CD14-positive monocyte (primary cell): ENCODE data around the gene RAPGEF1. TPM values are rescaled to one million over a fixed set of nuclear protein-coding genes. Genes with fewer than 3 reads are reported as not detected.

Experiments
- DNase-seq, 3 donors: peaks; one replicate each; pipeline ENCODE4 v3.0.0-alpha.2; 2011 to 2022
- H2AFZ ChIP-seq: 2 replicates; pipeline ENCODE4 v1.6.0; 2012; ENCODE audit warnings: mild to moderate bottlenecking, low read depth, low read length, inconsistent platforms; ENCODE audit not compliant: insufficient read depth, poor library complexity, severe bottlenecking
- H3K27ac ChIP-seq, 2 donors: 1 replicate in 1 of 2; 2 replicates in 1 of 2; pipeline ENCODE4 v1.5.1; 2012 to 2013; ENCODE audit warnings: low read length in 2 of 2, control low read depth in 1 of 2, inconsistent platforms in 1 of 2, low read depth in 1 of 2, mild to moderate bottlenecking in 1 of 2
- H3K27me3 ChIP-seq, 2 donors: one replicate each; pipeline versions ENCODE4 v1.6.0 to v1.6.1; 2011 to 2013; ENCODE audit warnings: low read length in 2 of 2; ENCODE audit not compliant: control insufficient read depth in 2 of 2, insufficient read depth in 2 of 2
- H3K36me3 ChIP-seq, 2 donors: replicated peaks in 1 of 2; 1 replicate in 1 of 2; 2 replicates in 1 of 2; pipeline versions ENCODE4 v1.5.1 to v1.6.1; 2012 to 2013; ENCODE audit warnings: low read length in 2 of 2, control low read depth in 1 of 2, inconsistent platforms in 1 of 2, mild to moderate bottlenecking in 1 of 2; ENCODE audit not compliant: insufficient read depth in 2 of 2, control insufficient read depth in 1 of 2
- H3K4me1 ChIP-seq, 2 donors: 1 replicate in 1 of 2; 2 replicates in 1 of 2; pipeline versions ENCODE4 v1.5.1 to v1.6.1; 2012 to 2013; ENCODE audit warnings: low read length in 2 of 2, control low read depth in 1 of 2, inconsistent platforms in 1 of 2, mild to moderate bottlenecking in 1 of 2, moderate library complexity in 1 of 2; ENCODE audit not compliant: insufficient read depth in 2 of 2, control insufficient read depth in 1 of 2
- H3K4me2 ChIP-seq: replicated peaks from 2 replicates; pipeline ENCODE3; 2012; ENCODE audit warnings: low read length, moderate library complexity, mild to moderate bottlenecking; ENCODE audit not compliant: poor library complexity, severe bottlenecking; ENCODE audit errors: extremely low read depth
- H3K4me3 ChIP-seq, 3 experiments: fragments of 200-600 bp in 1 of 3; sonication (generic) in 1 of 3; replicated peaks in 1 of 3; 1 replicate in 2 of 3; 2 replicates in 1 of 3; pipeline ENCODE4 v1.5.1; 2011 to 2013; ENCODE audit warnings: low read length in 3 of 3, mild to moderate bottlenecking in 3 of 3, control low read depth in 2 of 3, low read depth in 2 of 3, inconsistent platforms in 1 of 3, moderate library complexity in 1 of 3
- H3K79me2 ChIP-seq: 2 replicates; pipeline ENCODE4 v1.6.0; 2012; ENCODE audit warnings: mild to moderate bottlenecking, control low read depth, inconsistent platforms, low read length, moderate library complexity; ENCODE audit not compliant: insufficient read depth
- H3K9ac ChIP-seq: 2 replicates; pipeline ENCODE4 v1.6.0; 2017; ENCODE audit warnings: low read length, mild to moderate bottlenecking; ENCODE audit not compliant: insufficient read depth, poor library complexity, severe bottlenecking
- H3K9me3 ChIP-seq, 2 donors: replicated peaks in 1 of 2; 1 replicate in 1 of 2; 2 replicates in 1 of 2; pipeline versions ENCODE4 v1.5.1 to v1.6.1; 2012 to 2013; ENCODE audit warnings: low read length in 2 of 2, control low read depth in 1 of 2; ENCODE audit not compliant: control insufficient read depth in 1 of 2, insufficient read depth in 1 of 2
- H4K20me1 ChIP-seq: 2 replicates; pipeline ENCODE4 v1.6.0; 2012; ENCODE audit warnings: mild to moderate bottlenecking, low read length, control low read depth, moderate library complexity; ENCODE audit not compliant: insufficient read depth
- H3K27ac Mint-ChIP-seq, 7 donors: one replicate each; pipeline ENCODE4 v1.8.0; 2020; ENCODE audit warnings: mild to moderate bottlenecking in 7 of 7, mixed read lengths in 7 of 7, moderate library complexity in 6 of 7, inconsistent platforms in 2 of 7
- H3K27me3 Mint-ChIP-seq, 3 donors: one replicate each; pipeline ENCODE4 v1.8.0; 2021 to 2022; ENCODE audit warnings: low read depth in 3 of 3, mild to moderate bottlenecking in 3 of 3, mixed read lengths in 3 of 3, moderate library complexity in 3 of 3, inconsistent platforms in 1 of 3
- H3K36me3 Mint-ChIP-seq, 2 donors: one replicate each; pipeline ENCODE4 v1.8.0; 2020; ENCODE audit warnings: mixed read lengths in 2 of 2, inconsistent platforms in 1 of 2, mild to moderate bottlenecking in 1 of 2
- H3K4me1 Mint-ChIP-seq: one replicate; pipeline ENCODE4 v1.8.0; 2020; ENCODE audit warnings: mild to moderate bottlenecking, mixed read lengths
- H3K4me3 Mint-ChIP-seq, 2 donors: one replicate each; pipeline ENCODE4 v1.8.0; 2020; ENCODE audit warnings: mild to moderate bottlenecking in 2 of 2, mixed read lengths in 2 of 2, moderate library complexity in 1 of 2
- H3K9me3 Mint-ChIP-seq, 7 donors: one replicate each; pipeline ENCODE4 v1.8.0; 2020 to 2022; ENCODE audit warnings: mixed read lengths in 7 of 7, mild to moderate bottlenecking in 6 of 7, moderate library complexity in 6 of 7, inconsistent platforms in 2 of 7
- CTCF ChIP-seq: fragments of 200-600 bp; IDR thresholded peaks from one replicate; pipeline ENCODE4 v1.8.0; 2022; ENCODE audit warnings: antibody characterized with exemption, mild to moderate bottlenecking
- WGBS: methylation state at CpG from one replicate; pipeline ENCODE4 v1.1.5; 2013; ENCODE audit warnings: missing lambda C conversion rate; ENCODE audit not compliant: insufficient coverage; 5-methylcytosine and 5-hydroxymethylcytosine counted together
- intact Hi-C, 2 donors: fragments of 100-400 bp; cut with micrococcal nuclease; formaldehyde crosslinking; loops; one replicate each; pipeline versions ENCODE4 v1.15.0 to v1.15.1; 2023
- polyA plus RNA-seq, 3 donors: library from polyadenylated mRNA; depleted of rRNA in 1 of 3; unstranded in 2 of 3; stranded (reverse) in 1 of 3; fragments of 300-500 nt in 2 of 3; fragments of >200 nt in 1 of 3; fragmentation: Illumina TruSeq in 2 of 3; gene quantifications; 1 replicate in 2 of 3; 2 replicates in 1 of 3; pipeline ENCODE4 v1.2.3, GENCODE V29; 2012 to 2021

RAPGEF1 gene
- polyA plus RNA-seq, 3 donors: 1.7 to 71.7 (median 3.0) TPM

- DNase-seq: no peak
- H3K27ac Mint-ChIP-seq: peak overlapping the region; percentile 88 to 98 (median 93)
- TF ChIP-seq CTCF: no peak
- H4K20me1 ChIP-seq: no peaks in the 10 kb centered on the region
- no peak overlapping the region for H3K4me3 ChIP-seq
- peak overlapping the region; percentile 75 to 100 for H3K27ac ChIP-seq
- peaks cover 97 to 100% of the 10 kb centered on the region in 2 donors for H3K36me3 Mint-ChIP-seq
- H3K79me2 ChIP-seq: no peaks in the 10 kb centered on the region
- peaks cover 61% of the 10 kb centered on the region for H3K4me1 Mint-ChIP-seq
- WGBS: 72% methylated on average over 7 of the region's 9 CpGs
- H3K9me3 Mint-ChIP-seq: peaks cover 3 to 15% (median 11%) of the 10 kb centered on the region in 7 donors
- H3K27me3 Mint-ChIP-seq: peaks cover 0 to 3% (median 0%) of the 10 kb centered on the region in 3 donors
- intact Hi-C loops: loop anchor here in 1 of 2 donors (5.0 kb wide), 1 partner anchor 36 kb away; no protein-coding TSS in a partner anchor
- no peak overlapping the region for H2AFZ ChIP-seq
- no peak overlapping the region for H3K4me3 Mint-ChIP-seq
- peaks cover 0 to 7% of the 10 kb centered on the region in 2 donors for H3K9me3 ChIP-seq
- peaks cover 69 to 93% of the 10 kb centered on the region in 2 donors for H3K36me3 ChIP-seq
- H3K4me2 ChIP-seq: peak overlapping the region; percentile 3
- H3K9ac ChIP-seq: peak overlapping the region; percentile 42
- H3K27me3 ChIP-seq: no peaks in the 10 kb centered on the region
- H3K4me1 ChIP-seq: peaks cover 48 to 51% of the 10 kb centered on the region in 2 donors
Observed at GRCh38 chr9:131620764-131621520, 118.9 kb downstream of the RAPGEF1 start.

GRCh38 chr9:131619680-131620079 is 120.2 kb downstream of the RAPGEF1 start:
- DNase-seq: no peak
- Histone ChIP-seq H3K4me3 (no peak overlapping the region), H3K36me3 (peaks cover 64 to 93% of the 10 kb centered on the region in 2 donors), H3K27me3 (no peaks in the 10 kb centered on the region), H4K20me1 (no peaks in the 10 kb centered on the region), H3K9ac (no peak overlapping the region), H2AFZ (no peak overlapping the region), H3K27ac (peak overlapping the region in 1 of 2 donors; percentile 100), H3K4me1 (peaks cover 43% of the 10 kb centered on the region in 2 donors), H3K4me2 (no peak overlapping the region), H3K79me2 (no peaks in the 10 kb centered on the region), H3K9me3 (peaks cover 0 to 7% of the 10 kb centered on the region in 2 donors)
- intact Hi-C loops: loop anchor here in 1 of 2 donors (5.0 kb wide), 1 partner anchor 38 kb away; no protein-coding TSS in a partner anchor
- Mint-ChIP-seq H3K4me1 (peaks cover 53% of the 10 kb centered on the region), H3K27me3 (peaks cover 0 to 3% (median 0%) of the 10 kb centered on the region in 3 donors), H3K27ac (peak overlapping the region in 3 of 7 donors; percentile 6 to 75 (median 66)), H3K9me3 (peaks cover 5 to 15% (median 11%) of the 10 kb centered on the region in 7 donors), H3K4me3 (no peak overlapping the region), H3K36me3 (peaks cover 95 to 100% of the 10 kb centered on the region in 2 donors)
- WGBS: 100% methylated on average over 1 of the region's 3 CpGs
- no peak for TF ChIP-seq CTCF
